ENCODE results near the gene SULT4A1. TPM values are rescaled to one million over a fixed set of nuclear protein-coding genes. Genes with fewer than 3 reads are reported as not detected.

The SULT4A1 gene
- total and polyA plus RNA-seq, 4 donors = 0.08 to 0.37 TPM; not detected in 2

- Histone ChIP-seq H3K4me1 (ENCODE audit: control insufficient read depth in 4 of 4, insufficient read depth in 4 of 4, low read length in 3 of 4) (peaks cover 3 to 16% (median 13%) of the 10 kb centered on the region in 4 donors), H3K27me3 (ENCODE audit: control insufficient read depth in 4 of 4, insufficient read depth in 4 of 4, low read length in 3 of 4) (no peaks in the 10 kb centered on the region), H3K4me3 (ENCODE audit: low read depth in 1 of 3, low read length in 3 of 3) (no peak overlapping the region), H3K9ac (ENCODE audit: low read depth in 1 of 2, low read length in 2 of 2) (no peak overlapping the region), H3K27ac (ENCODE audit: low read depth in 1 of 2, low read length in 2 of 2) (no peak overlapping the region), H3K36me3 (ENCODE audit: control insufficient read depth in 4 of 4, insufficient read depth in 3 of 4, low read depth in 1 of 4, low read length in 3 of 4) (no peaks in the 10 kb centered on the region), H3K9me3 (ENCODE audit: control insufficient read depth in 4 of 4, low read length in 3 of 4) (no peaks in the 10 kb centered on the region)
- 97% methylated on average over 5 of the region's 5 CpGs for WGBS
- no peak for DNase-seq (ENCODE audit: low spot score)
- TF ChIP-seq SP1 (IDR thresholded peaks at IDR 0.05) (no peak), GABPA (IDR thresholded peaks at IDR 0.05 in 1 of 2, conservative IDR thresholded peaks at IDR 0.05 in 1 of 2) (no peak), YY1 (IDR thresholded peaks at IDR 0.05) (no peak), MAX (IDR thresholded peaks at IDR 0.05) (no peak), EGR1 (IDR thresholded peaks at IDR 0.05; ENCODE audit: low read depth in 2 of 2) (no peak), FOXA2 (IDR thresholded peaks at IDR 0.05) (no peak), HNF4A (conservative IDR thresholded peaks at IDR 0.05) (no peak), NR2F2 (IDR thresholded peaks at IDR 0.05) (no peak), HNF4G (IDR thresholded peaks at IDR 0.05) (no peak), FOXA1 (IDR thresholded peaks at IDR 0.05) (no peak), RXRA (IDR thresholded peaks at IDR 0.05) (no peak), TAF1 (conservative IDR thresholded peaks at IDR 0.05) (no peak), RAD21 (IDR thresholded peaks at IDR 0.05) (no peak), JUND (IDR thresholded peaks at IDR 0.05) (no peak), CTCF (IDR thresholded peaks at IDR 0.05; ENCODE audit: low read depth, low read length, missing input control) (no peak)
- TF ChIP-seq, protein P1, sequence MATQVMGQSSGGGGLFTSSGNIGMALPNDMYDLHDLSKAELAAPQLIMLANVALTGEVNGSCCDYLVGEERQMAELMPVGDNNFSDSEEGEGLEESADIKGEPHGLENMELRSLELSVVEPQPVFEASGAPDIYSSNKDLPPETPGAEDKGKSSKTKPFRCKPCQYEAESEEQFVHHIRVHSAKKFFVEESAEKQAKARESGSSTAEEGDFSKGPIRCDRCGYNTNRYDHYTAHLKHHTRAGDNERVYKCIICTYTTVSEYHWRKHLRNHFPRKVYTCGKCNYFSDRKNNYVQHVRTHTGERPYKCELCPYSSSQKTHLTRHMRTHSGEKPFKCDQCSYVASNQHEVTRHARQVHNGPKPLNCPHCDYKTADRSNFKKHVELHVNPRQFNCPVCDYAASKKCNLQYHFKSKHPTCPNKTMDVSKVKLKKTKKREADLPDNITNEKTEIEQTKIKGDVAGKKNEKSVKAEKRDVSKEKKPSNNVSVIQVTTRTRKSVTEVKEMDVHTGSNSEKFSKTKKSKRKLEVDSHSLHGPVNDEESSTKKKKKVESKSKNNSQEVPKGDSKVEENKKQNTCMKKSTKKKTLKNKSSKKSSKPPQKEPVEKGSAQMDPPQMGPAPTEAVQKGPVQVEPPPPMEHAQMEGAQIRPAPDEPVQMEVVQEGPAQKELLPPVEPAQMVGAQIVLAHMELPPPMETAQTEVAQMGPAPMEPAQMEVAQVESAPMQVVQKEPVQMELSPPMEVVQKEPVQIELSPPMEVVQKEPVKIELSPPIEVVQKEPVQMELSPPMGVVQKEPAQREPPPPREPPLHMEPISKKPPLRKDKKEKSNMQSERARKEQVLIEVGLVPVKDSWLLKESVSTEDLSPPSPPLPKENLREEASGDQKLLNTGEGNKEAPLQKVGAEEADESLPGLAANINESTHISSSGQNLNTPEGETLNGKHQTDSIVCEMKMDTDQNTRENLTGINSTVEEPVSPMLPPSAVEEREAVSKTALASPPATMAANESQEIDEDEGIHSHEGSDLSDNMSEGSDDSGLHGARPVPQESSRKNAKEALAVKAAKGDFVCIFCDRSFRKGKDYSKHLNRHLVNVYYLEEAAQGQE (IDR thresholded peaks at IDR 0.05) = no peak
- TF ChIP-seq, protein P2, sequence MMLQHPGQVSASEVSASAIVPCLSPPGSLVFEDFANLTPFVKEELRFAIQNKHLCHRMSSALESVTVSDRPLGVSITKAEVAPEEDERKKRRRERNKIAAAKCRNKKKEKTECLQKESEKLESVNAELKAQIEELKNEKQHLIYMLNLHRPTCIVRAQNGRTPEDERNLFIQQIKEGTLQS (IDR thresholded peaks at IDR 0.05) = no peak
- TF ChIP-seq, protein P3, sequence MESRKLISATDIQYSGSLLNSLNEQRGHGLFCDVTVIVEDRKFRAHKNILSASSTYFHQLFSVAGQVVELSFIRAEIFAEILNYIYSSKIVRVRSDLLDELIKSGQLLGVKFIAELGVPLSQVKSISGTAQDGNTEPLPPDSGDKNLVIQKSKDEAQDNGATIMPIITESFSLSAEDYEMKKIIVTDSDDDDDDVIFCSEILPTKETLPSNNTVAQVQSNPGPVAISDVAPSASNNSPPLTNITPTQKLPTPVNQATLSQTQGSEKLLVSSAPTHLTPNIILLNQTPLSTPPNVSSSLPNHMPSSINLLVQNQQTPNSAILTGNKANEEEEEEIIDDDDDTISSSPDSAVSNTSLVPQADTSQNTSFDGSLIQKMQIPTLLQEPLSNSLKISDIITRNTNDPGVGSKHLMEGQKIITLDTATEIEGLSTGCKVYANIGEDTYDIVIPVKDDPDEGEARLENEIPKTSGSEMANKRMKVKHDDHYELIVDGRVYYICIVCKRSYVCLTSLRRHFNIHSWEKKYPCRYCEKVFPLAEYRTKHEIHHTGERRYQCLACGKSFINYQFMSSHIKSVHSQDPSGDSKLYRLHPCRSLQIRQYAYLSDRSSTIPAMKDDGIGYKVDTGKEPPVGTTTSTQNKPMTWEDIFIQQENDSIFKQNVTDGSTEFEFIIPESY (IDR thresholded peaks at IDR 0.05) = no peak
Observed at GRCh38 chr22:43814264-43814663, 48.0 kb downstream of the SULT4A1 start.

Data from liver (tissue), 9 donors.